Tibial artery (tissue), 4 donors: ENCODE results near the gene LGALS1.

ENCODE experiments used
- DNase-seq, 2 donors: peaks; one replicate each; pipeline ENCODE4 v3.0.0-alpha.2; 2019
- H3K27ac ChIP-seq, 2 donors: fragments of 200-600 bp; sonication (generic) in 1 of 2; 1 replicate in 1 of 2; 2 replicates in 1 of 2; pipeline ENCODE4 v1.5.1; 2018 to 2019; ENCODE audit warnings: mild to moderate bottlenecking in 1 of 2
- H3K27me3 ChIP-seq, 2 donors: fragments of 200-600 bp; sonication (generic) in 1 of 2; one replicate each; pipeline versions ENCODE4 v1.5.1 to v1.6.0; 2016 to 2019
- H3K36me3 ChIP-seq, 3 donors: fragments of 200-600 bp; sonication (generic) in 2 of 3; one replicate each; pipeline ENCODE4 v1.5.1; 2016 to 2019; ENCODE audit warnings: mild to moderate bottlenecking in 2 of 3
- H3K4me1 ChIP-seq, 4 donors: fragments of 200-600 bp; sonication (generic) in 2 of 4; 1 replicate in 3 of 4; 2 replicates in 1 of 4; pipeline ENCODE4 v1.5.1; 2016 to 2019
- H3K4me3 ChIP-seq, 2 donors: fragments of 200-600 bp; sonication (generic) in 1 of 2; 1 replicate in 1 of 2; 2 replicates in 1 of 2; pipeline ENCODE4 v1.5.1; 2018 to 2019; ENCODE audit warnings: mild to moderate bottlenecking in 2 of 2
- H3K9me3 ChIP-seq, 3 donors: fragments of 200-600 bp; sonication (generic) in 1 of 3; one replicate each; pipeline ENCODE4 v1.5.1; 2016 to 2019
- intact Hi-C: fragments of 100-400 bp; cut with DNase I; formaldehyde crosslinking; loops from one replicate; pipeline ENCODE4 v1.15.0; 2023; ENCODE audit warnings: low total_unique reads
- TF ChIP-seq, protein P1 (sequence below), 2 experiments: fragments of 200-600 bp in 1 of 2; fragments of 450-650 bp in 1 of 2; IDR thresholded peaks; one replicate each; pipeline ENCODE4 v1.5.1; 2017 to 2019; ENCODE audit warnings: antibody characterized with exemption in 2 of 2, mild to moderate bottlenecking in 1 of 2, moderate library complexity in 1 of 2

LGALS1 gene

DNA sequence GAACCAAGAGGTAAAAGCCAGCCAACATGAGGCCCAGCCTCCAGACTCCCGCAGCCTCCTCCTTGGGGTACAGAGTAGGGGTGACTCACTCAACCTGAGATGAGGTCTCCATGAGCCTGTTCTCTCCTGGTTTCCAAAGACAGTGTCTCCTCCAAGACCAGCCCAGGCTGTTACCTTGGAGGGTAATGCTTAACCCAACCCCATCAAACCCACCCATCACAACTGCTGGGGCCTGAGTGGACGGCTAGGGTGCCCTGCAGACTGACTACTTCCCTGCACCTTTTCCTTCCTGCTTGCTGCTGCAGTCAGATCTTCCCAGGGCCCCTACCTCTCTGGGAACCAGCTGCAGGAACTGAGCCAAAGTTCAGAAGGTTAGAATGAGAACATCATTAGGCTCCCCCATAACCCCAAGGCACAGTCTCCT, 5.6 kb downstream of the LGALS1 start:
- Histone ChIP-seq H3K4me3 (no peak overlapping the region), H3K4me1 (peaks cover 0 to 38% (median 10%) of the 10 kb centered on the region in 4 donors), H3K9me3 (no peaks in the 10 kb centered on the region), H3K27me3 (no peaks in the 10 kb centered on the region), H3K36me3 (peaks cover 0 to 23% (median 17%) of the 10 kb centered on the region in 3 donors), H3K27ac (no peak overlapping the region)
- DNase-seq, result no peak
- TF ChIP-seq, protein P1, sequence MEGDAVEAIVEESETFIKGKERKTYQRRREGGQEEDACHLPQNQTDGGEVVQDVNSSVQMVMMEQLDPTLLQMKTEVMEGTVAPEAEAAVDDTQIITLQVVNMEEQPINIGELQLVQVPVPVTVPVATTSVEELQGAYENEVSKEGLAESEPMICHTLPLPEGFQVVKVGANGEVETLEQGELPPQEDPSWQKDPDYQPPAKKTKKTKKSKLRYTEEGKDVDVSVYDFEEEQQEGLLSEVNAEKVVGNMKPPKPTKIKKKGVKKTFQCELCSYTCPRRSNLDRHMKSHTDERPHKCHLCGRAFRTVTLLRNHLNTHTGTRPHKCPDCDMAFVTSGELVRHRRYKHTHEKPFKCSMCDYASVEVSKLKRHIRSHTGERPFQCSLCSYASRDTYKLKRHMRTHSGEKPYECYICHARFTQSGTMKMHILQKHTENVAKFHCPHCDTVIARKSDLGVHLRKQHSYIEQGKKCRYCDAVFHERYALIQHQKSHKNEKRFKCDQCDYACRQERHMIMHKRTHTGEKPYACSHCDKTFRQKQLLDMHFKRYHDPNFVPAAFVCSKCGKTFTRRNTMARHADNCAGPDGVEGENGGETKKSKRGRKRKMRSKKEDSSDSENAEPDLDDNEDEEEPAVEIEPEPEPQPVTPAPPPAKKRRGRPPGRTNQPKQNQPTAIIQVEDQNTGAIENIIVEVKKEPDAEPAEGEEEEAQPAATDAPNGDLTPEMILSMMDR (IDR thresholded peaks at IDR 0.05), result no peak
- intact Hi-C loops, result loop anchor here (2.0 to 10.0 kb wide), 3 partner anchors 18 to 74 kb away; no protein-coding TSS in a partner anchor

- intact Hi-C loops, result loop anchor here (2.0 to 10.0 kb wide), 3 partner anchors 19 to 73 kb away; no protein-coding TSS in a partner anchor
- H3K36me3 ChIP-seq, result peaks cover 0 to 23% (median 17%) of the 10 kb centered on the region in 3 donors
- no peak overlapping the region for H3K4me3 ChIP-seq
- peak; percentile 55 to 80 for DNase-seq
- TF ChIP-seq, protein P1 (IDR thresholded peaks at IDR 0.05), result peak; percentile 84 to 88
- H3K4me1 ChIP-seq, result peaks cover 0 to 33% (median 11%) of the 10 kb centered on the region in 4 donors
- H3K27me3 ChIP-seq, result no peaks in the 10 kb centered on the region
- no peak overlapping the region for H3K27ac ChIP-seq
- H3K9me3 ChIP-seq, result no peaks in the 10 kb centered on the region
These were observed 6.2 kb downstream of the LGALS1 start for GRCh38 chr22:37681556-37682049.

- Histone ChIP-seq H3K27ac (no peak overlapping the region), H3K4me1 (peaks cover 0 to 28% (median 14%) of the 10 kb centered on the region in 4 donors), H3K9me3 (no peaks in the 10 kb centered on the region), H3K4me3 (no peak overlapping the region), H3K27me3 (no peaks in the 10 kb centered on the region), H3K36me3 (peaks cover 0 to 19% (median 16%) of the 10 kb centered on the region in 3 donors)
- DNase-seq, result no peak
- intact Hi-C loops, result loop anchor here (5.0 to 10.0 kb wide), 2 partner anchors 43 to 70 kb away; no protein-coding TSS in a partner anchor
- TF ChIP-seq, protein P1 (IDR thresholded peaks at IDR 0.05), result no peak
These were observed 9.6 kb downstream of the LGALS1 start for GRCh38 chr22:37684803-37685615.

DNA sequence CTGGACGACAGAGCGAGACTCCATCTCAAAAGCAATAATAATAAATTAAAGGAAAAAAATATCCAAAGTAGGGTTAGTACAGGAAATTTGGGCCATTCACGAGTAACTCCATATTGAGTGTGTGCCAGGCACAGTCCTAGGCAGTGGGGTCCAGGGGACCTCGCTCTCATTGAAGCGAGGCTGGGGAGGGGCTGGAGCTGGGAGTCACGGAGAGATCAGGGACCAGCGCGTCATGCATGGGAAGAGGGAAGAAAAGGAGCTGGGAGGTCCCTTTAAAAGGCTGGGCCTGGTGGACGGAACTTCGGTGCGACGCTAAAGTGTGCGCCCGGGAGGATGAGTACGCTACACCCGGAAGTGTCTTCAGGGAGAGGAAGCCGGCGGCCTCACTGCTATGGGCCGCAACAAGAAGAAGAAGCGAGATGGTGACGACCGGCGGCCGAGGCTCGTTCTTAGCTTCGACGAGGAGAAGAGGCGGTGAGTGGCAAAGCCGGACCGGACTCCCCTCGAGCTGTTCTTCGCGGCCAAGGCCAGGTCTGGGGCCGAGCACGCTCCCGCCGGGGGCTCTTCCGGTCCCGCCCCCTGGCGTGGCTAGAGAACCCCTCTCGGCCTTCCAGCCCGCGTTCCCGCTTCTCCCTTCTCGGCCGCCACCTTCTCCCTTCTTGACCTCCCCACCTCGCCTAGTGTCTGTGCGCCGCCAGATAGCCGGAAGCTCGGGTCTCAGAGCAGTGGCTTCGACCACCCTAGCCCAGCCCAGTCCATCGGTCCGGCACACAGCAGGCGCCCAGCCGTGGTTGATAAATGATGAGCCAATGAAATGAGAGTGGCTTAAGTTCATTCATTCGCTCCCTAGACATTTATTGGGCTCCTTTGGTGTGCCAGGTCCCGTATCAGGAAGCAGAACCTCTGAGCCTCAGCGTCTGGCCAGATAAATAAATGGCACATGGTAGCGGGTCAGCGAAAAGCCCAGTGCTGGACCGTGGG, 10.9 kb downstream of the LGALS1 start, which contains the start of gene NOL12:
TSS of gene NOL12 (plus strand) at position 342 of the 981 bp plus-strand sequence. CDS start at position 392, 50 bp downstream.
- Histone ChIP-seq H3K36me3 (peaks cover 9 to 29% (median 25%) of the 10 kb centered on the region in 3 donors), H3K9me3 (no peaks in the 10 kb centered on the region), H3K4me3 (peak within 1 kb of the TSS; percentile 73 to 88), H3K4me1 (peaks cover 0 to 24% (median 14%) of the 10 kb centered on the region in 4 donors), H3K27ac (peak within 1 kb of the TSS; percentile 82 to 87), H3K27me3 (no peaks in the 10 kb centered on the region)
- TF ChIP-seq, protein P1 (IDR thresholded peaks at IDR 0.05), result no peak
- peak; percentile 74 to 88 for DNase-seq
- intact Hi-C loops, result loop anchor here (10.0 kb wide), 1 partner anchor 69 kb away; no protein-coding TSS in a partner anchor

GRCh38 chr22:37690407-37690806, 15.0 kb downstream of the LGALS1 start:
- Histone ChIP-seq H3K27ac (no peak overlapping the region), H3K36me3 (peaks cover 31 to 50% (median 48%) of the 10 kb centered on the region in 3 donors), H3K4me1 (peaks cover 0 to 20% (median 15%) of the 10 kb centered on the region in 4 donors), H3K9me3 (no peaks in the 10 kb centered on the region), H3K4me3 (no peak overlapping the region), H3K27me3 (no peaks in the 10 kb centered on the region)
- DNase-seq, result no peak
- intact Hi-C loops, result no loop called here
- TF ChIP-seq, protein P1 (IDR thresholded peaks at IDR 0.05), result no peak
